ENCODE data around the gene AREL1.
"Not testable (repeated sequence)": the region's sequence is repeated elsewhere in the genome, so short reads cannot be mapped to it uniquely, and the experiment has no call there.

AREL1 gene, protein sequence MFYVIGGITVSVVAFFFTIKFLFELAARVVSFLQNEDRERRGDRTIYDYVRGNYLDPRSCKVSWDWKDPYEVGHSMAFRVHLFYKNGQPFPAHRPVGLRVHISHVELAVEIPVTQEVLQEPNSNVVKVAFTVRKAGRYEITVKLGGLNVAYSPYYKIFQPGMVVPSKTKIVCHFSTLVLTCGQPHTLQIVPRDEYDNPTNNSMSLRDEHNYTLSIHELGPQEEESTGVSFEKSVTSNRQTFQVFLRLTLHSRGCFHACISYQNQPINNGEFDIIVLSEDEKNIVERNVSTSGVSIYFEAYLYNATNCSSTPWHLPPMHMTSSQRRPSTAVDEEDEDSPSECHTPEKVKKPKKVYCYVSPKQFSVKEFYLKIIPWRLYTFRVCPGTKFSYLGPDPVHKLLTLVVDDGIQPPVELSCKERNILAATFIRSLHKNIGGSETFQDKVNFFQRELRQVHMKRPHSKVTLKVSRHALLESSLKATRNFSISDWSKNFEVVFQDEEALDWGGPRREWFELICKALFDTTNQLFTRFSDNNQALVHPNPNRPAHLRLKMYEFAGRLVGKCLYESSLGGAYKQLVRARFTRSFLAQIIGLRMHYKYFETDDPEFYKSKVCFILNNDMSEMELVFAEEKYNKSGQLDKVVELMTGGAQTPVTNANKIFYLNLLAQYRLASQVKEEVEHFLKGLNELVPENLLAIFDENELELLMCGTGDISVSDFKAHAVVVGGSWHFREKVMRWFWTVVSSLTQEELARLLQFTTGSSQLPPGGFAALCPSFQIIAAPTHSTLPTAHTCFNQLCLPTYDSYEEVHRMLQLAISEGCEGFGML

DNA sequence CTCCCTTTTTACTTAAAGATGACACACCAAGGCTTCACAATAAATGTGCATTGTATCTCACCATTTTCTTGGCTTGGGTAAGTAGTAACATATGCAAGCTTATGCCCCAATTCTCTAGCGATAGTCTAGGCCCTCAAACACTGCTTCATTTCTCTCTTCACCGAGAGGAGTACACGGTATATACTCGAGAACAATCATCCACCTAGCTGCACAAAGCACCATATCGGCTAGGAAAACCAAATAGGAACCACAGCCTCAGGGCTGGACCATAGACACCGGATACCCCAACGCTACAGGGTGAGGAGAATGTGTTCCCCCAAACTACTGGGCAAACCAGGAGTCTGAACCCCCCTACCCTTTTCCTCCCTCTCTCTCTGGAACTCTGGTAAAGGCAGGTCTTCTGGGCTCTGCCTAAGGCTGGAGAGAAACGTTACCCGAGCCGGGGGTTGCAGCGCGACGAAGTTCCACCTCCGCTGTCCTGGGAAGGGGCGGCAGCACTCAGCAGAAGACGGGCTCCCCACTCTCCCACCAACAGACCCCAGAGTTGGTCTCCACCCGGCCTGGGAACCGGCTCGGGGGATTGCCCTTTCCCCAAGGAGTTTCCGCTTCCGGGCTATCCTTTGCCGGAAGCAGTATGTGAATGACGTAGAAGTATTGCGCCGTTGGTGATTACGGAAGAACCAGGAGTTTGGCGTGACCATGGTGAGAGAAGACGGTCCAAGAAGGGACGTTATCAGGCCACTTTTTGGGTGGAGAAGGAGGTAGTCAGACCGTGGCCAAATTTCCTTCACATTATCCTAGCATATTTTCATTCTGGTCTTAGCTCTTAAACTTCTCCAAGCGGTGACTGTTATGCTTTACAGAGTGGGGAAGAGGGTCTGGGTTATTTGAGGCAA is at the start of gene AREL1, which contains the start of gene FCF1:
Gene AREL1 (minus strand): TSS at position 582 of the 896 bp plus-strand sequence. CDS start 27,465 bp downstream, outside the sequence.
Gene FCF1 (plus strand): TSS at position 646 of the 896 bp plus-strand sequence. CDS start 54 bp downstream, at position 700.
- H3K27me3 Mint-ChIP-seq = no peaks in the 10 kb centered on the region
- H3K36me3 Mint-ChIP-seq = peaks cover 23% of the 10 kb centered on the region
- peak within 1 kb of the TSS; percentile 95 for H3K4me3 Mint-ChIP-seq
- H3K4me1 Mint-ChIP-seq = peaks cover 55% of the 10 kb centered on the region
- CTCF ChIA-PET = interaction anchor here (0.7 to 1.1 kb wide), 2 partner anchors 100 to 103 kb away, joined by 3 to 4 read pairs; partner anchors contain the start of gene LTBP2
- peak within 1 kb of the TSS; percentile 91 for H3K27ac Mint-ChIP-seq
- peak; percentile 89 for DNase-seq
- H3K9me3 Mint-ChIP-seq = no peaks in the 10 kb centered on the region

DNA sequence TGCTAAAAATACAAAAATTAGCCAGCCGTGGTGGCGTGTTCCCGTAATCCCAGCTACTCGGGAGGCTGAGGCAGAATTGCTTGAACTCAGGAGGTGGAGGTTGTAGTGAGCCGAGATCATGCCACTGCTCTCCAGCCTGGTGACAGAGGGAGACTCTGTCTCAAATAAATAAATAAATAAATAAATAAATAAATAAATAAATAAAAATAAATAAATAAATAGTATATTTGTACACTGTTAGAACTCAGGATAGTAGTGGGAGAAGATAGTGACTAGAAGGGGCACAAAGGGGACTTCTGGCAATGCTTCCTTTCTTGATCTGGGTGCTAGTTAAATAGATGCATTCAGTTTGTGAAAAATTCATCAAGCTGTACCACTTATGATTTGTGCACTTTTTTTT is 45.6 kb upstream of the AREL1 start:
- H3K4me3 Mint-ChIP-seq, H3K27ac Mint-ChIP-seq, DNase-seq, H3K36me3 Mint-ChIP-seq, H3K27me3 Mint-ChIP-seq, CTCF ChIA-PET, H3K9me3 Mint-ChIP-seq: not testable (repeated sequence)
- H3K4me1 Mint-ChIP-seq = peaks cover 10% of the 10 kb centered on the region

DNA sequence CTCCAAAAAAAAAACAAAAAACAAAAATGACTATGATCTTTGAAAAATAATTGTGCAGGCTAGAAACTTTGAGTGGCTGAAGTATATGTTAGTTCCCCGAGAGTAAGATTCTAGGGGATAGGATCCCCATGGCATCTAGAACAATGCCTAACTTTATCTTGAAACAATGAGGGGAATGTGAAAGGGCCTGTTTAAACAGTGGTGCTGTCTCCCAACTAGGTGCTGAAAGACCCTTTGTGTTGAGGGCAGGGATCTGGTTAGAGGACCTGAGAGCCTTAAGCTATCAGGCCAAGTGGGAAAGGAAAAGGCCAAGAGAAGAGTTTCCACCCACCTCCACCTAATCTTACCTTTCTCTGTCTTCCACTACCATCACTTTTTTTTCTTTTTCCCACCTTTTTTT is 43.4 kb upstream of the AREL1 start:
- peaks cover 13% of the 10 kb centered on the region for H3K9me3 Mint-ChIP-seq
- peaks cover 3% of the 10 kb centered on the region for H3K27me3 Mint-ChIP-seq
- no peak for DNase-seq
- H3K4me1 Mint-ChIP-seq = peaks cover under 1% of the 10 kb centered on the region
- CTCF ChIA-PET = no interaction called here
- no peaks in the 10 kb centered on the region for H3K36me3 Mint-ChIP-seq
- no peak overlapping the region for H3K4me3 Mint-ChIP-seq
- H3K27ac Mint-ChIP-seq = no peak overlapping the region

DNA sequence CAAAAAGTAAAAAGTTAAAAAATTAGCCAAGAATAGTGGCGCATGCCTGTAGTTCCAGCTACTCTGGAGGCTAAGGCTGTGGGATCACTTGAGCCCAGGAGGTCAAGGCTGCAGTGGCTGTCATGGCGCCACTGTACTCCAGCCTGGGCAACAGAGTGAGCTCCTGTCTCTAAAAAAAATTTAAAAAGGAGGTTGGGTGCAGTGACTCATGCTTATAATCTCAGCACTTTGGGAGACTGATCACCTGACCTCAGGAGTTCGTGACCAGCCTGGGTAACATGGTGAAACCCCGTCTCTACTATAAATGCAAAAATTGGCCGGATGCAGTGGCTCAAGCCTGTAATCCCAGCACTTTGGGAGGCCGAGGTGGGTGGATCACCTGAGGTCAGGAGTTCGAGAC is 42.0 kb upstream of the AREL1 start:
- no peak overlapping the region for H3K27ac Mint-ChIP-seq

DNA sequence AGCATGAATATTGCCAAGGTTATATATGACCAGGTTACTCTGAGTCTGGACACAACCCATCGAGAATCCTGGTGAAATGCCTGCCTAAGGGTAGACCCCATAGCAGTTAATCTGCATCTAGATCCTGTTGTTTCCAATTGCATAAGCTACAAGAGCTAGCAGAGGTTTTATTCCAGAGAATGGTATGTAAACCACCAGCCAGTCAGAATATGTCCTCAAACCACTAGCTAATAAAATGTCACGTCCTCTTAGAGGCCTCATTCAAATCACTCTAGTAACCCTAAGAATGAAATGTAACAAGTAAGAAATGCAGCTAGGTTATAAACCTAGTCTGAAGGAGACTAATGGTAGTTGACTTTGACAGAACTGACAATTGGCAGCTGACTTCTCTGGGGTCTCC is 41.3 kb upstream of the AREL1 start:
- DNase-seq = no peak
- Mint-ChIP-seq H3K27ac (no peak overlapping the region), H3K36me3 (no peaks in the 10 kb centered on the region), H3K9me3 (peaks cover 13% of the 10 kb centered on the region), H3K4me1 (no peaks in the 10 kb centered on the region), H3K27me3 (peaks cover 3% of the 10 kb centered on the region), H3K4me3 (no peak overlapping the region)
- CTCF ChIA-PET = interaction anchor here (1.1 kb wide), 1 partner anchor 10 kb away, joined by 3 read pairs; no protein-coding TSS in a partner anchor

More for the DNA sequence above, 42.0 kb upstream of the AREL1 start:
- peaks cover 3% of the 10 kb centered on the region for H3K27me3 Mint-ChIP-seq
- H3K9me3 Mint-ChIP-seq = peaks cover 13% of the 10 kb centered on the region
- H3K4me1 Mint-ChIP-seq = no peaks in the 10 kb centered on the region
- H3K36me3 Mint-ChIP-seq = no peaks in the 10 kb centered on the region
- CTCF ChIA-PET = interaction anchor here (1.1 kb wide), 1 partner anchor 9 kb away, joined by 3 read pairs; no protein-coding TSS in a partner anchor
- no peak overlapping the region for H3K4me3 Mint-ChIP-seq
- no peak for DNase-seq

DNA sequence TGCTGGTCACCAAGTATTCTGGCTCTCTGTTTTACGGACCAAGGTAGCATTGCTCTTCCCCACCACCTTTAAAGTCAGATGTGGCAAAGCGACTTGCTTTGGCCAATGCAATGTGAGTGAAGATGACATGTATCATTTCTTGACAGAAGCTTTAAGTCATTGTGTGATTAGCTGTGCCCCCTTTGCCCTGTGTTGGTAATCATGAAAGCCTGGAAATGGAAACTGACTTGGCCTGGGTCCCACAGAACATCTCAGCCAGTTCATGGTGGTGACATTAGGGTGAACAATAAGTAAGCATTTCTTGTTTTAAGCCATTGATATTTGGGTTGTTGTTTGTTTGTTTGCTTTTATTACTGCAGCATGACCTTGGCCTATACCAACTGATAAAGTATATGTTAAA is 34.4 kb upstream of the AREL1 start:
- DNase-seq = no peak
- CTCF ChIA-PET = no interaction called here
- Mint-ChIP-seq H3K27me3 (peaks cover 4% of the 10 kb centered on the region), H3K36me3 (no peaks in the 10 kb centered on the region), H3K4me1 (no peaks in the 10 kb centered on the region), H3K27ac (no peak overlapping the region), H3K9me3 (peaks cover 5% of the 10 kb centered on the region), H3K4me3 (no peak overlapping the region)

DNA sequence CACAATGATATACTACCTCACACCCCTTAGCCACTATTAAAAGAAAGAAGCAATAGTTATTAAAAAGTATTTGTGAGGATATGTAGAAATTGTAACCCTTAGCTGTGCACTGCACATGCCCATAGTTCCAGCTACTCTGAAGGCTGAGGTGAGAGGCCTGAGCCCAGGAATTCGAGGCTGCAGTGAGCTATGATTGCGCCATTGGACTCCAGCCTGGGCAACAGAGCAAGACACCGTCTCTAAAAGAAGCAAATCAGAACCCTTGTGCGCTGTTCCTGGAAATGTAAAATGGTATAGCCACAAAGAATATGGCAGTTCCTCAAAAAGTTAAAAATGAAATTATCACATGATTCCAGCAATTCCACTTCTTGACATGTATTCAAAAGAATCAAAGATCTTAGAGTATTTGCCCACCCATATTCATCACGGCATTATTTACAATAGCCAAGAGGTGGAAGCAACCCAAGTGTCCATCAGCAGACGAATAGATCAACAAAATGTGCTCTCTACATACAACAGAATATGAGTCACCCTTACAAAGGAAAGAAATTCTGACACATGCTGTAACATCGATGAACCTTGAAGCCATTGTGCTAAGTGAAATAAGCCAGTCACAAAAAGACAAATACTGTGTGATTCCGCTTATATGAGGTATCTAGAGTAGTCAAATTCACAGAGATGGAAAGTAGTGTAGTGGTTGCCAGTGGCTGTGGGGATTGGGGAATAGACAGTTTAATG is 26.6 kb upstream of the AREL1 start:
- Mint-ChIP-seq H3K4me1 (no peaks in the 10 kb centered on the region), H3K27ac (no peak overlapping the region)

DNA sequence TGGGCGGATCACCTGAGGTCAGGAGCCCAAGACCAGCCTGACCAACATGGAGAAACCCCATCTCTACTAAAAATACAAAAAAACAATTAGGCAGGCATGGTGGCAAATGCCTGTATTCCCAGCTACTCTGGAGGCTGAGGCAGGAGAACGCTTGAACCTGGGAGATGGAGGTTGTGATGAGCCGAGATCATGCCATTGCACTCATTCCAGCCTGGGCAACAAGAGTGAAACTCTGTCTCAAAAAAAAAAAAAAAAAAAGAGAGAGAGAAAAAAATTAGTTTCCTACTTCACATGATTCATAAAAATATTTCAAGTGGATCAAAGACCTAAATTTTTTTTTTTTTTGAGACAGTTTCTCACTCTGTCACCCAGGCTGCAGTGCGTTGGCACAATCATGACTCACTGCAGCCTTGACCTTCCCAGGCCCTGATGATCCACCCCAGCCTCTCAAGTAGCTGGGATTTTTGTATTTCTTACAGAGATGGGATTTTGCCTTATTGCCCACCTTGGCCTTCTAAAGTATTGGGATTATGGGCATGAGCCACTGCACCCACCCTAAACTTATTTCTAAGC is 25.0 kb upstream of the AREL1 start:
- DNase-seq = no peak
- CTCF ChIA-PET = no interaction called here
- peaks cover 40% of the 10 kb centered on the region for H3K36me3 Mint-ChIP-seq
- H3K9me3 Mint-ChIP-seq = no peaks in the 10 kb centered on the region
- no peak overlapping the region for H3K4me3 Mint-ChIP-seq
- H3K27ac Mint-ChIP-seq = no peak overlapping the region
- H3K4me1 Mint-ChIP-seq = no peaks in the 10 kb centered on the region
- no peaks in the 10 kb centered on the region for H3K27me3 Mint-ChIP-seq

More for the DNA sequence above, 26.6 kb upstream of the AREL1 start:
- H3K4me3 Mint-ChIP-seq = no peak overlapping the region
- no peaks in the 10 kb centered on the region for H3K27me3 Mint-ChIP-seq
- CTCF ChIA-PET = no interaction called here
- H3K9me3 Mint-ChIP-seq = no peaks in the 10 kb centered on the region
- H3K36me3 Mint-ChIP-seq = peaks cover 32% of the 10 kb centered on the region
- DNase-seq = no peak

DNA sequence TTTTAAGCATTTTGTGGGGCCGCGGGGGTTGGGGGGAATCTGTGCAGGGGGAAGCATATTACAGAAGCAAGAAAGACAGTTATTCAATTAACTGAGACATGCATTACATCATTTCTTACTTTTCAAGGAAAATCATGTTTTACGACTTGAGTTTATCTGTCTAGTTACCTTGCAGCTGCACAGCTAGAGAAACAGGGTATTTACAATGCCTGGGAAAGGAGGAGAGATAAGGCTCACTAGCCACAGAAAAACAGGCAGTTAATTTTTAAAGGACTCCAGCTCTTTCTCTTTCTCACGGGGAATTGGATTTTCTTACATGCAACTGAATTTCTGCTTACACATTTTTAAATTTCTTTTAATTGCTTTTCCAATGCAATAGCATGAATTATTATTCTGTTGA is 22.2 kb upstream of the AREL1 start:
- Mint-ChIP-seq H3K36me3 (peaks cover 49% of the 10 kb centered on the region), H3K4me1 (no peaks in the 10 kb centered on the region), H3K9me3 (no peaks in the 10 kb centered on the region), H3K4me3 (no peak overlapping the region), H3K27me3 (no peaks in the 10 kb centered on the region), H3K27ac (no peak overlapping the region)
- no peak for DNase-seq
- CTCF ChIA-PET = interaction anchor here (0.8 kb wide), 1 partner anchor 126 kb away, joined by 3 read pairs; no protein-coding TSS in a partner anchor

DNA sequence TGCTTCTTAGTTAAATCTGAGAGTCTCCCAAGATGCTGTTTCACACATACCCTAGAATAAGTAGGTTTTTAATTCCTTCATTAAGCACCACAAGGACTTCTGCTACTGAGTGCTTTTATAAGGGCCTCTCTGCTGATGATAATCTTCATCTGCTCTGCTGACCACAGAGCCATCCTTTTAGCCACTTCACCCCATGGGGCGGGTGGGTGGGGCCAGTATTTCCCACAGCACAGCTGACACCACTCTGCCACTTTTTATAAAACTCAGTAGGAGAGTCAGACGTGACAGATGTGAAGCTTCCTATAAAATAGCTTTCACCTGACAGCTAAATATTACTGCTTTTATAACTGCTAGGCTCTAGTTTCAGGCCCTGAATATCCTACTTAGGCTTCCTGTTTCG is 20.3 kb upstream of the AREL1 start:
- no peaks in the 10 kb centered on the region for H3K9me3 Mint-ChIP-seq
- DNase-seq = no peak
- H3K36me3 Mint-ChIP-seq = peaks cover 40% of the 10 kb centered on the region
- H3K27me3 Mint-ChIP-seq = no peaks in the 10 kb centered on the region
- no peak overlapping the region for H3K4me3 Mint-ChIP-seq
- no peak overlapping the region for H3K27ac Mint-ChIP-seq
- CTCF ChIA-PET = no interaction called here
- no peaks in the 10 kb centered on the region for H3K4me1 Mint-ChIP-seq

DNA sequence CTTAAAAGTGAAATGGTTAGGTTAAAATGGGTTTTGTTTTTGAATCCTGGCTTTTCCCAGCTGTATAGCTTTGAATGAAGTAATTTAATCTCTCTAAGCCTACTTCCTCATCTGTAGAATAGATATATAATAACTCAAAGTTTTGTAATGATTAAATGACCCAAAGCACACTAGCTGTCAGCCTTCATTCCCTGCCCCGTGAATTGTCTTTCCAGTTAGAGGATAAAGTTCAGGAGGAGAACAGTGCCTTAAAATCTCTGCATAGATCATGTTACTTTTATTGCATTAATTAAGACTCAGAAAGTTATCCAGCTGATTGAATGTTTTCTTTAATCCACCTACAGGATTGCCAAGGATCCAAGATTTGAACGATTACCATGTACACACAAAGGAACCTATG is 19.5 kb upstream of the AREL1 start:
- Mint-ChIP-seq H3K27me3 (no peaks in the 10 kb centered on the region), H3K27ac (no peak overlapping the region), H3K4me1 (no peaks in the 10 kb centered on the region), H3K9me3 (no peaks in the 10 kb centered on the region), H3K4me3 (no peak overlapping the region), H3K36me3 (peaks cover 38% of the 10 kb centered on the region)
- DNase-seq = no peak
- CTCF ChIA-PET = no interaction called here

DNA sequence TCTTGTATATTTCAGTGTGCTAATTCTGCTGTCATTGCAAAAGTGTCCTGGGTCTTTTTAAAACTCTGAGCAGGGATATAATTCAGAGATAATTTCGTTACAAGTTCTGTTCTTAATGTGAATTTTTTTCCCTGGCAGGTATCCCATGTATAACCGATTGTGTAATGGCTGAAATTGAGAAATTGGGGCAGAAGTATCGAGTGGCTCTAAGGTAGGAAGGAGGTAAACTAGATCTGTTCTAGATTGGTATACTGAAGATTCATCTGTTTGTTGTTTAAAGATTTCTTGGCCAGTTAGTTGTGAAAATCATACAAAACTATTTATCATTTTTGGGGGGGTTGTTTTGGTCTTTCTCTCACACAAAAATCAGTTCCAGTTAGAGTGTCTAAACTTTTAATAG is 10.3 kb upstream of the AREL1 start:
- Mint-ChIP-seq H3K27ac (no peak overlapping the region), H3K4me1 (no peaks in the 10 kb centered on the region), H3K9me3 (no peaks in the 10 kb centered on the region), H3K27me3 (no peaks in the 10 kb centered on the region), H3K4me3 (no peak overlapping the region), H3K36me3 (peaks cover 24% of the 10 kb centered on the region)
- DNase-seq = no peak
- CTCF ChIA-PET = no interaction called here

DNA sequence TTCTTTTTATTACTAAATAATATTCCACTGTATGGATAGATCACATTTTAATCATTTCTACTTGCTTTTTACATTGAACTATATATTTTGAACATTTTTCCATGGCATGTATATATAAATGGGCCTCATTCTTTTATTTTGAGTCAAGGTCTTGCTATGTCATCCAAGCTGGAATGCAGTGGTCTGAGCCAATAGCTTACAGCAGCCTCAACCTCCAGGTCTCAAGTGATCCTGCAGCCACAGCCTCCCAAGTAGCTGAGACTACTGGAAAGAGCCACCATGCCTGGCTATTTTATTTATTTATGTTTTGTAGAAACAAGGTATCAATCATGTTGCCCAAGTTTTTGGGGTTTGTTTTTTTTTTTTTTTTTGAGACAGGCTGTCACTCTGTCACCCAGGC is 7.6 kb upstream of the AREL1 start:
- Mint-ChIP-seq H3K4me1 (peaks cover 4% of the 10 kb centered on the region), H3K36me3 (peaks cover 31% of the 10 kb centered on the region), H3K27me3 (no peaks in the 10 kb centered on the region), H3K9me3 (no peaks in the 10 kb centered on the region), H3K4me3 (no peak overlapping the region), H3K27ac (no peak overlapping the region)
- CTCF ChIA-PET = no interaction called here
- no peak for DNase-seq

All from activated naive CD4-positive, alpha-beta T cell treated with anti-CD3 and anti-CD28 coated beads, Interleukin-2, amount 10 ng/mL, durations not matched to agents 7 days and 5 days (primary cell).